LNCAP (cell line): ENCODE results near the gene GALNTL6.

Experiments used
- CTCF ChIP-seq: fragments of 450-650 bp; IDR thresholded peaks from 2 replicates; pipeline ENCODE4 v1.5.1; 2017; ENCODE audit warnings: mild to moderate bottlenecking

Gene GALNTL6

GRCh38 chr4:172497321-172497720, 684.1 kb downstream of the GALNTL6 start:
- no peak for TF ChIP-seq CTCF

- no peak for TF ChIP-seq CTCF
Observed at GRCh38 chr4:172514011-172514410, 700.8 kb downstream of the GALNTL6 start.

- no peak for TF ChIP-seq CTCF
Observed at GRCh38 chr4:172514801-172515200, 701.6 kb downstream of the GALNTL6 start.

GRCh38 chr4:172515266-172515879, 702.2 kb downstream of the GALNTL6 start:
- TF ChIP-seq CTCF = no peak

- no peak for TF ChIP-seq CTCF
Observed at GRCh38 chr4:172517391-172517790, 704.2 kb downstream of the GALNTL6 start.

- no peak for TF ChIP-seq CTCF
Observed at GRCh38 chr4:172521248-172521647, 708.0 kb downstream of the GALNTL6 start.

GRCh38 chr4:172521680-172522079, 708.5 kb downstream of the GALNTL6 start:
- no peak for TF ChIP-seq CTCF

GRCh38 chr4:172543249-172543648, 730.0 kb downstream of the GALNTL6 start:
- no peak for TF ChIP-seq CTCF
